DMS 273 (cell line): ENCODE results near the gene ADRA2C.

ENCODE experiments used
- DNase-seq: peaks from one replicate; lab custom pipeline; 2025; ENCODE audit not compliant: unreplicated experiment; lab: John Stamatoyannopoulos, UW

Gene ADRA2C

GRCh38 chr4:3732076-3733028, 33.8 kb upstream of the ADRA2C start:
- DNase-seq: no peak

DNA sequence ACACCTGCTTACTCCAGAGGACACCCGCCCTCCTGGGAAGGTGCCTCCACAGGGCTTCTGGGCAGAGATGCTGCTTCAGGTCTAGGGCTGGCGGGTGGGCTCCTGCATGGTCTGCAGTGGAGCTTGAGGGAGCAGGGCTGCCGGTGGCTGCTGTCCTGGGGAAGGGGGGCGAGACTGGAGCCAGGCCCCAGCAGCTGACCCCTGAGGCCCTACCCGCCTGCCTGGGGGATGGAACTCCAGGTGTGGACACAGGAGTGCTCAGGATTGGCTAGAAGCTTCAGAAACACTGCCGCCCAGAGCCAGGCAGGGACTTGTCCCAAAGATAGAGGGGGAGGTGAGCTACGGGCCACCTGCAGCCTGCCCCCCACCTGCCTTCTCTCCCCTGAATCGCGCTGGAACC, 33.0 kb upstream of the ADRA2C start:
- no peak for DNase-seq

DNA sequence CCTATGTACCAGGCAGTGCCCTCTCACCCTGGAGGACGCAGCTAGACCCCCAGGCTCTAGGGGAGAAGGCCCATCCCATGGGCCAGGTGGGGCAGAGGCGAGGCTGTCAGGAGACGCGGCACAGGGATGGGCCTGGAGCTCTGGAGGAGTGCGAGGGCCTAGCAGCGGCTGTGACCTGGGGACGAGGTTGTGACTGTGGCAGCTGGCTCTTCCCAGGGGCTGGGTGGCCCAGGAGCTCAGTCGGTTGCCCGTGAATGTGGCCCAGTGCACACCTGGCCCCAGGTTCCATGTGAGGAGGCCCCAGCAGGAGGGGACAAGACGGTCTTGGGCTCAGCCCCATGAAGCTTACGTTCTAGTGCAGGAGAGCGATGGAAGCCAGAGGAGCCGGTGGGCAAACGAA, 31.0 kb upstream of the ADRA2C start:
- no peak for DNase-seq

DNA sequence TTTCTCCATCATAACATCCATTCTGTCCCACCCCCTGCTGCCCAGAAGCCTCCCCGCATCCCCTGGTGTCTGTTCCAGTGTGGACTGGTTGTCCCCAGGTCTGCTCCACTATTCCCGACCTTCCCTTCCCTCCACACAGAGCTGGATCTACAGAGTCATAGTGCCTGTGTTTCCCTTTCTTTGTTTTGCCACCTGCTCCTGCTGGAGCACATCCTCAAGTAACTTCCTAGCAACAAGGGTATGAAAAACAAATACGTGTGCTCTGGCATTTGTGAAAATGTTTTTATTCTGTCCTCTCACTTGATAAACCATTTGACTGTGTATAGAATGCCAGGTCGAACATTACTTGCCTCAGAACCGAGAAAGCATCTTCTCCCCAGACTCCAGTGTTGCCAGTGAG, 29.9 kb upstream of the ADRA2C start:
- DNase-seq: no peak

GRCh38 chr4:3736806-3737205, 29.4 kb upstream of the ADRA2C start:
- DNase-seq: no peak

DNA sequence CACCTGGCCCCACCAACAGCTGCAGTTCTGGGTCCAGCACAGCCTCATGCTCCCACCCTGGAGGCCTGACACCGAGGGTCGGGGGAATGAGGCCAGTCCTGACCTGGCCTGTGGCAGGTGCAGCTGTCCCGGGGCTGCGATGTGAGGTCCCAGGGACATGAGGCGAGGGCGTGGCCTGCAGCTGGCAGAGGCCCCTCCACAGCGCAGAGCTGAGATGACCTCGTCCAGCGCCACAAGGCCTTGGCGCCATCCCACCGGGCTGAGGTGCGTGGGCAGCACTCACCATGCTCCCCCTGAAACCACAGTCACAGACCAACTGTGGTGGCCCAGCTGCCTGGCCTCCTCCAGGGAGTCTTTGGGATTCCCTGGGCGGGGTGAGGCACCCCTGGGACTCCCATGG, 26.6 kb upstream of the ADRA2C start:
- no peak for DNase-seq

GRCh38 chr4:3740256-3740655, 25.9 kb upstream of the ADRA2C start:
- no peak for DNase-seq

- DNase-seq: no peak
These were observed 24.8 kb upstream of the ADRA2C start for GRCh38 chr4:3741217-3742011.

- no peak for DNase-seq
These were observed 23.6 kb upstream of the ADRA2C start for GRCh38 chr4:3742610-3743009.

DNA sequence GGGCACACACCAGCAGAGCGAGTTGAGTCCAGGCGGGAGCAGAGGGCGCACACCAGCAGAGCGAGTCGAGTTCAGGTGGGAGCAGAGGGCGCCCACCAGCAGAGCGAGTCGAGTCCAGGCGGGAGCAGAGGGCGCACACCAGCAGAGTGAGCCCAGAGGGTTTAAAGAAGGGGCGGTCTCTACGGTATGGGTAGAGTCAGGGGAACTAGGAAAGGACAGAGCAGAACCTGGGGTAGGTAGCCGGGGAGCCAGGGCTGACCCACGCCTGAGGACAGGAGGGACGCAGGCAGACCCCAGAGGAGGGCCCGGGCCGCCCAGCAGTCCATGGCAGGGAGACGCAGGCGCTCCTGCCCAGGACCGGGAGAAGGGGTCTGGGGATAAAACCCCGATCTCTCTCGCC, 22.0 kb upstream of the ADRA2C start:
- no peak for DNase-seq

DNA sequence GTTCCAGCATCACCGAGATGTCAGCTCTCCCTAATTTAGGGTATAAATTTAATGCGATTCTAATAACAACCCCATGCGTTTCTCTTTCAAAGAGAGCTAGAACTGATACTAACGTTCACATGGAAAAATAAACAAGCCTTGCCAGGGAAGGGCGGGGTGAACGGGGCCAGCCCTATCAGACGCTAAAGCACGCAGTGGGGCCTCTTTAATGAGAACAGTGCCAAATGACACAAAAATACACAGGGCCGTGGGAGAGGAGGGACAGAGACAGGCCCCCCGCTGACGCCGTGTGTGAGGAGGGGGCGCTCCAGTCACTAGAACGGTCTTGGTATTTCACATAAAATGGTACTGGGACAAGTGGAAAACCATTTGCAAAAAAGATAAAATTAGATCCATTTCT, 21.3 kb upstream of the ADRA2C start:
- DNase-seq: no peak

GRCh38 chr4:3745886-3746656, 20.1 kb upstream of the ADRA2C start:
- no peak for DNase-seq

DNA sequence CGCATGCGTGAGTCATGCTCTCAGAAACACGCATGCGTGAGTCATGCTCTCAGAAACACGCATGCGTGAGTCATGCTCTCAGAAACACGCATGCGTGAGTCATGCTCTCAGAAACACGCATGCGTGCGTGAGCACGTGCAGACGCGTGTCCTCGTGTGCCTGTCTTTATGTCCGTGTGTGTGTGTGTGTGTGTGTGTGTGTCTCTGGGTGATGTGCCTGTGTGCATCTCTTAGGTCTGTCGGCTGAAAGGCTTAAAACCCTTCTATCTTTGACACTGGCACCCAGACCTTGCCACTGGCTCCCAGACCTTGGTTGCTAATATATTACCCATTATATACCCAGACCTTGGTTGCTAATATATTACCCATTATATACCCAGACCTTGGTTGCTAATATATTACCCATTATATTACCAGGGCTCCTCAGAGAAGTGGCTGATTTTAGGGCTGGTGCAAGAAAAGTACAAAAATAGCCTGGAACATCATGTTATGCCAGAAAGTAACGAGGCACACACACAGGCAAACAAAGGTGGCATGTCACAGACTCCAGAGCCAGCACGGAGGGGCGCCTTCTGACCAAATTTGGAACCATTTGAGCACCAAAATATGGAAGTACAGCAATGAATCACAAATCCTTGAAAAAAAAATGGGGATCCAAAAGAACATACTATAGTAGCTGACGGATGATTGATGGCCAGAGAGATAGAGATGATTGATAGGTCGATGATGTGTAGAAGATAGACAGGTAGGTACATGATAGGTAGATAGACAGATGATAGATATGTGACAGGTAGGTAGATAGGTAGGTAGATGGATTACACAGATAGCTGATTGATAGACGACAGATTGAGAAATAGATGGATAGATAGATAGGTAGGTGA, 19.2 kb upstream of the ADRA2C start:
- no peak for DNase-seq

GRCh38 chr4:3747581-3747904, 18.6 kb upstream of the ADRA2C start:
- DNase-seq: peak; percentile 9

- DNase-seq: no peak
These were observed 17.9 kb upstream of the ADRA2C start for GRCh38 chr4:3748136-3748898.

DNA sequence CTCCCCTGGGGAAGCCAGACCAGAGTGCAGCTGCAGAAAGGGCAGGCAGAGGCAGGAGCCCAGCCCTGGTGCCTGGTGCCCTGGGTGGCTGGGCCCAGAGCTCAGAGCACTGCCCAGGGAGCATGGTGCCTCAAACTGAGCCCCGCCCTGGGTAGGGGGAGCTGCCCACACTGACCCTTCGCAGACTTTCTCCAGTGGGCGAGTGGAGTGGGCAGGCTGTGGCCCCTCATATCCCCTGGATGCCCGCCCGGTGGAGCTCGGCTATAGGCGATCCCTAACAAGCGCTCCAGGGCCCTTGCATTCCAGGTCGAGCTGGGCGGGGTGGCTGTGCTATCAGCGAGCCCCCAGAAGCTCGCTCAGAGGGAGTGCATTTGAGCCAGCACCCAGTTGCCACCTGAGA, 17.1 kb upstream of the ADRA2C start:
- DNase-seq: no peak

DNA sequence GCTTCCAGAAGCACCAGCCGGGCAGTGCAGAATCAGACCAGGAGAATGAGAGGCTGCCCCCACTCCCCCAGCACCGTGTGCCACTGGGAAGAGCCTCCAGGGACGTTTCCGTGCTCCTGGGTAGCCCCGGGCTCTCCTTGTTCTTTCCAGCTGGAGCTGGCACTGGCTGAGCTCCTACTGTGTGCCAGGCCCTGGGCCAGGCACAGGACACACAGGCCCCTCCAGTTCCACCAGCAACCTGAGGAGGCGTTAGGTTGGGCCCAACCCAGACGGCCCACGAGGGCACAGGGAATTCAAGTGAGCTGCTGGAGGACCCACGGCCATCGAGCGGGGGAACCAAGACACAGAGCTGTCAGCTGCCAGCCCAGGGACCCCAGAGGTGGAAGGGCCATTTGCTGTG, 15.9 kb upstream of the ADRA2C start:
- DNase-seq: no peak

GRCh38 chr4:3752022-3752421, 14.2 kb upstream of the ADRA2C start:
- DNase-seq: no peak

DNA sequence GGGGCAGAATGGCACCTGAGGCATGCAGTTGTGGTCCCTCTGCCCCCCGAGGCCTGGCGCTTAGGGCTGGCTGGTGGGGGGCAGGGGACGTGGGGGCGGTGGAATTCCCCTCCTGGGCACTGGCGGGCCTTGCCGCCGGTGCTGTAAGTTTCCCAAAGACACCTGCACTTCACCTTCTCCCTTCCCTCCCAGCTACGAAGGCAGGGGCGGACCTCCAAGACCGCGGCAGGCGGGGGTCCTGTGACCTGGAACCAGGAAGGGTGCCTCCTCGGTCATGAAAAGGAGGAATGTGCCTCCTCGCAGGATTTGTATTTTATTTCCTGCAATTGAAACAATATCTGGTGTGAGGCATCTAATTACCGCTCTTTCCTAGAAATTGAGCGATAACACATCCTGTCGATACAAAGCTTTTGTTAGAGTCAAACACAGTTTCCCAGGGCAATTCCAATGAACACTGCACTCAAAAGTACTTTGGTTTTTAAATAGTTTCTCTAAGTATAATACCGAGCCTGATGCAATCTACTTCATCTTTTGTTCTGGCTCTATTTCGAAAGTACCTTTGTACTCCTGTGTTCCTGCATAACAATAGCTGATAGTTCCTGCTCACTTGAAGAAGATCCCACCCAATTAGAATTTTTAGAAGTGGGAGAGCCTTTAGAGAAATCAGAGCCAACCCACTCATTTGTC, 12.3 kb upstream of the ADRA2C start:
- DNase-seq: no peak
